Measurements from ENCODE around the gene SAMD9.
"Not testable (repeated sequence)": the region's sequence is repeated elsewhere in the genome, so short reads cannot be mapped to it uniquely, and the experiment has no call there.

The SAMD9 gene

DNA sequence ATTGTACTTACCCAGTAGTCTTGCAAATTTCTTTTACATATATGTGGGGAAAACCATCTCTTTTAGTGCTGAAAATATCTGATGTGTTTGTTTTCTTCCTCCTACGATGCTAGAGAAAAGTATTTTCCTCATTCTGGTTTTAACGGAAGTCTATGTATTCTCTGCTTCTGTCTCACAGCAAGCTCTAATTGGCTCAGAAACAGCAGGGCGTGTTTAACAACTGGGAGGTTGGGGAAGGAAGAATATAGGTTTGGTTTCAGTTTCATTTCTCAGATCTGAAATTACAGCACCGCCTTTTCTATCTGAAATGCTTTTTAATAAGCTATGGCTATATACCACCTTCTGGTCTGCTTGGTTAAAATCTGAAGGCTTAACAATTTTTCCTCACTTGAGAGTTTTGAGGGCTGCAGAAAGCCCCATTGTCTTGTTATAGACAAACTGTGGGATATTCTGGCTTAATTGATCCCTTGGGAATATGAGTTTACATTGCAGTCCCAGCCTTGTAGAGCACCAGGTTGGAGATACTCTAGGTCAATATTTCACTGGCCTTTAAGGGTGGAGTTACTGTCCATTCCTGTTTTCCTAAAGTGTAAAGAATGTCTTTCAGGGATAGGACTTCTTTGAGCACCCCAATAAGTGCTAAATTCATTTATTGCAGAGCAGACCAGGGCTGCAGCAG lies at the start of gene SAMD9:
Gene SAMD9 (minus strand): TSS at position 128 of the 679 bp plus-strand sequence. CDS start 11,882 bp downstream, outside the sequence.
- DNase-seq, result peak; percentile 70

DNA sequence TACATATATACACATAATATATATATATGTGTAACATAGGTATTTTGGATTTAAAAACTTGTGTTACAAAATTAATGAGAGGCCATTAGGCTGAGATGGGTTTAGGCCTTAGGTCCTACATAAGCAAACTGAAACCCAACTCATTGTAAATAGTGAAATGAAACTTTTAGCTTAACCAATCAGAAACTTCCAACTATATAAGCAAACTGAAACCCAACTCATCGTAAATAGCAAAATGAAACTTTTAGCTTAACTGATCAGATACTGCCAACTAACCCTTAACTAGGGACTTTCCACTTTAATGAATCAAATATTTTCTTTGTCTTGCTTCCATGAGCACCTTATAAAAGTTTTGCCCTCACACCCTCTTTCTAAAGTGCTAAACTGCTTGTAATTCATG lies 47.7 kb upstream of the SAMD9 start:
- DNase-seq, result no peak

DNA sequence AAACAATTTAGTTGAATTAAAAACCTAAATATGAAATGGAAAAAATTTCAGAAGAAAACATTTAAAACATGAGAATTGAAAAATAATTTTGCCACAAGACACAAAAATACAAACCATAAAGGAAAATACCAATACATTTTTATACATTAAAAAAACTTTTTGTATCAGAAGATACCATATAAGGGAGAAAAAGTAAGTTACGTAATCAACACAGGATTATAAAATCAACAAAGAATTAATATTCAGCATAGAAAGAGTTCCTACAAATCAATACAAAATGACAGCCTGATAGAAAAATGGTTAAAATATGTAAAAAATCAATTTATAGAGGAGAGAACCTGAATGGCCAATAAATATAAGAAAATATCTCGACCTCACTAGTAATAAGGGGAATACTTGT lies 47.0 kb upstream of the SAMD9 start:
- no peak for DNase-seq

DNA sequence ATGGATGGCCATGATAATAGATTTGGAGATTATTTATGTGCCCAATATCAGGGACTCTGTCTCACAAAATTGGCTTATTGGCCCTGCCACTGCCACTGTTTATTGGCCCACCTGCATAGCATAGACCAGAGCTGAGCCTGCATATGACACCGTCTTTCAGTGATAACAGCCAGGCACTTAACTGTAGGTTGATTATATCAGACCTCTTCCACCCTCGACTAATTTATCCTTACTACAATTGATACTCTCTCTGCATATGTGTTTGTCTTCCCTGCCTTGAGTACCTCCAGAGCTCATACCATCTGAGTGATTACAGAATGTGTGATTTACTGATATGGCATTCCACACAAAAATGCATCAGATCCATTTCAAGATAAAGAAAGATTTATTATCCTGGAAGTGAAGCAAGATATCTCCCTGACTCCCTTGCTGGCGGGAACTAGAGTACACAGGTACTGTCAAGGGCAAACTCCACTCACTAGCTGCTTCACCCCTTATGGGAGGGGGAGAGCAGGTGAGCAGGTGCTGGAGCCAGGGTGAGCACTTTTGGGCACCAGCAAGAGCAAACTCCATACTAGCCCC lies 43.5 kb upstream of the SAMD9 start:
- no peak for DNase-seq

DNA sequence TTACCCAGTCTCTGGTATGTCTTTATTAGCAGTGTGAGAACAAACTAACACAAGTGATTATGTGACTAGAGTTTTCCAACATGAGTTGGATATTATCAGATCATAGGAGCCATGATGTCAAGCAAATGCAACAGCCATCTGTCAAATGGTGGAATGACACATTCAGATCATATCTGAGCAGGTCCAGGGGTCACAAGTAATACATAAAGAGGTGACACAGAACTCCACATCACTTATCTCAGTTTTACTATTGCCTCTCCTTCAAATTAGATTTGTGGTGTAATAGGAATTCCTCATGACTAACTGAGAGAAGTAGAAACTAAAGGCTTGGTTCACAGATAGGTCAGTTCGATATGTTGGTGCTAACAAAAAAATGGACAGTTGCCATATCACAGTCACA lies 42.6 kb upstream of the SAMD9 start:
- DNase-seq, result no peak

DNA sequence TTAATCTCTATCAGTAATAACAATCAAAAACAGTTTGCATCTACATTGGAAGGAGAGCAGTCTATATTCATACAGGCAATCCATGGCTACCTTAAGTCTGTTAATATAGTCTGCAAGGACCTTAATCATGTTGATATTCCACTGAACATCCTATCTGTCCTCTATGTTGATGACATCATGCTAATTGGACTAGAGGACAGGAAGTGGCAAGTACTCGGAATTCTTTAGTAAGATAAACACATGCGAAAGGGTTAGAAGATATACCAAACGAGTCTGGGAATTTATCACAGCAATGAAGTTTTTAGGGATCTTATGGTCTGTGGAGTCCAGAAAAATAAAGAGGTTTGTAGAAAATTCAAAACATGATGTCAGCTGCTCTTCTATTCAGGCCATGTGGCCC lies 41.7 kb upstream of the SAMD9 start:
- DNase-seq, result no peak

DNA sequence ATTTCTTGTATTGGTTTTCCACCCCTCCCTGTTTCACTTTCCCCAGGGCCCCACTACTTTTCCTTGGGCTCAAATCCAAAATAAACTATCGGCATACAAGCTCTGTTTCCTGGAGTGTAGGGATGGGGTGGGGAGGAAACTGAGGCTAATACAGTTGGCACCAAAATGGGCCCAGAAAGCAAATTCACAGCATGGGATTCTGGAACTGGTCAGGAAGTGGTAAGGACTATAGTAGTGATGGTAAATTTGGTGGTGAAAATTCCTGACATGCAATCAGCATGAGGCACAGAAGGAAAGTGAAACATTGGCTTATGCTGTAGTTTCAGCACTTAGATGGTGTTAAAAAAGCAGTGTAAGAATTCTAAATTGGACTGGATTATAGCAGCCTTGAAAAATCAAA lies 39.1 kb upstream of the SAMD9 start:
- DNase-seq, result no peak

DNA sequence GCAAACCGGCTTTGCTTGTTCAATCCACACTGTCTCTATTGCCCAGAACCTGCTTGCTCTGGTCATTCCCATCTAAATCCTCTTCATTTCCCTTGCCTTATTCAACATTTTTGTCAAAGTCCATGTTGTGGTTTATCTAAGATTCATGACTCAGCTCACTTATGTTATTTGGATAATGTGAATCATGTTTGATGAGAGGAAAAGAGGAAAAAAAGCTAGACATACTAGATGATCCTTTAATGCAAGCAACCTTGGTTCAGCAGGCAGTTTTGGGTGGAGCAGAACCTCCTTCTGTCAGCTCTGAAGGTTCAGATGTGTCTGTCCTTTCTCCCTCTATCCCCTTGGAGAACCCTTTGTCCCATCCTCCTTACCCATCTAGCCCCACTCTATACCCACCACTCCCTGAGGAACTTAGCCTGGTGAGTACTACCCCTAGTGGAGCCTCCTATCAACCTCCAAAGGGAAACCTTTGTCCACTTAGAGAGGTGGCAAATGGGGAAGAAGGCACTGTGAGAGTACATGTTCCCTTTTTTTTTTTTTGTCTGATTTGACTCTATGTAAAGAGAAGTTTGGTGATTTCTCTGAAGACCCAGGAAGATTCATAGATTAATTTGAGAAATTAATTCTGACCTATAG lies 32.5 kb upstream of the SAMD9 start:
- no peak for DNase-seq

DNA sequence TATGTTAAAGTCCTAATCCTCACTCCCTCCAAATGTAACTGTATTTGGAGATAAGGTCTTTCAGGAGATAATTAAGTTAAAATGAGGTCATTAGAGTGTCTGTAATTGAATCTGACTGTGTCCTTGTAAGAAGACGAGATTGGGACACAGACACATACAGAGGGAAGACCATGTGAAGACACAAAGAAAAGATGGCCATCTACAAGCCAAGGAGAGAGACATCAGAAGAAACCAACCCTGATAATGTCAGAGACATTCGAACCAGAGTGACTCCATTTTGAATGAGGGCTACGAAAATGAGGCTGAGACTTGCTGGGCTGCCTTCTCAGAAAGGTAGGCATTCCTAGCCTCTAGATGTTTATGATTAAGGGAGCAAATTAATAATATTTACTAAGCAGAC lies 30.9 kb upstream of the SAMD9 start:
- no peak for DNase-seq

DNA sequence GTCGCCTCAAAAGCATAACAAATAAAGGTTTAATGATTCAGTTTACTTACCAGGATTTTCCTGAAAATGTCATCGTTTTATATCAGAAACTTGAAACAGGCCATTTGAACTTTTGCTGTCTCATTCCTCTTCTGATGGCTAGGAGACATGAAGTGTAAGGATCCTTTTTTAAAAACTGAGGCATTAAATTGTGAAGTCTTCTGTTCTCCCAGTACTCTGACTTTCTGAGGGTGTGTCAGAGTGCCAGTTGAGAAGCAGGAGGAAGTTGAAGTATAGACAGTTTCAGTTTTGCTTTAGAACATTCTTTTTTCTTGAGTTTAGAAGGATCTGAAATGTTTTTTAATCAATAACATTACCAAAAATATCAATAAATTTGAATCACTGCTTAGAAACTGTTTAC lies 30.4 kb upstream of the SAMD9 start, which contains the start of gene SAMD9L:
Gene SAMD9L (minus strand): TSS at position 242 of the 400 bp plus-strand sequence. CDS start 12,414 bp downstream, outside the sequence.
- DNase-seq, result peak; percentile 22

DNA sequence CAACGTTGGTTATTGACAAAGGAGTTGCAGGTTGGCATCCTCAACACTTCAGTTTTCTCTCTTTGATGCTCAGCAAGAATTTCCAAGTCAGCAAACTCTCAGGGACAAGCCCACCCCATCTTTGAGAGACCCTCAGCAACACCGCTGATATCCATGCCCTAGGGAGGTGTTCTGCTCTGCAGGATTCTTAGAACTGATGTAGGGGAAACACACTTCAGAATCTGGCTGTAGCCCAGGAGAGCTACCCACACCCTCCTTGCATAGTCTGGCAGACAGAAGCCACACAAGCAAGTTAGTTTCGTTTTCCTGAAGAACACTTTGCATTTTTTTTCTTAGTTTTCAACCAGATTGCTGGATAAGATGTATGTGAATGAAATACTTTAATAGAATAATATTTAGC lies 29.6 kb upstream of the SAMD9 start:
- peak; percentile 43 for DNase-seq

DNA sequence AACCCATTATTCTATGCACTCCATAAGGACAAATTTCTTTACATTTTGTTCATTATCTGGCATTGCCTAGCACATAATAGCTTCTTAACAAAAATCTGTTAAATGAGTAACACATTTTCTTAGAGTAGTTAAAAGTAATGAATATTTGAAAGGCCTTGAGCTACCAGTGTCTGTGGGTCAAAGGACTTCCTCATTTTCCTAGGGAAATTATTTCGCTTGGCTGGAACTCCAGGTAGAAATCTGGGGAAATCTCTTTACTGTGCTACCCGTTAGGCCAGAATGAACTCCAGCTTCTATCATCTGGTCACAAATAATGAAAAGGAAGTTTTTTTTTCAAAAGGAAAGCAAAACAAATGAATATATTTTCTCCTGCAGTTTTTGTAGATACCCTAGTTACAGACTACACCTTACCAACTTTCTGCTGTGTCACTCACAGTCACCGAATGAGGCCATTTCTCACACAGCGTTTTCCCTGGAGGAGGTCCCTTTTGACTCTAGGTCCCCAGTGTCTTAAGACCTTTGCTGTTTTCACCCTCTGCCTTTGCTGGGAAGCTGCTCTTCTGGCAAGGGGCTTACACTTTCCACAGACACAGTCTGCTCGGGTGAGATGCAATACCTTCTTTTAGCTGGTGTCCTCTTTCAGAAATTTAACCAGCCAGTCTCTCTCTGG lies 28.8 kb upstream of the SAMD9 start:
- DNase-seq, result peak; percentile 18

DNA sequence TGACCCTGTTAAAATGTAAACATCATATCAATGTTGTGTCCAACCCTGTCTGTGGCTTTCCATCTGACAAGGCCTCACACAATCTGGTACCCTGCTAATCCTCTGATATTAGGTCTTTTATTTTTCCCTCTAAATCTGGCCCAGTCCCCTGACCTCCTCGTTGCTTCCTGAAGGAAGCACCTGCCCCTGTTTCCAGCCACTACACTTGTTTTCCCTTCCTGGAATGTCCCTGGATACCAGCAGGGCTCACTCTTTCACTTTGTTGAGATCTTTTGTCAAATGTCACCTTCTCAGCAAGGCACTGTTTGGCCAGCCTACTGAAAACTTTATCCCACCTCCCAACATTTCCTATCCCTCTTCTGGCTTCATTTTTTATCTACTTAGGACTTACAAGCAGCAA lies 28.3 kb upstream of the SAMD9 start:
- no peak for DNase-seq

DNA sequence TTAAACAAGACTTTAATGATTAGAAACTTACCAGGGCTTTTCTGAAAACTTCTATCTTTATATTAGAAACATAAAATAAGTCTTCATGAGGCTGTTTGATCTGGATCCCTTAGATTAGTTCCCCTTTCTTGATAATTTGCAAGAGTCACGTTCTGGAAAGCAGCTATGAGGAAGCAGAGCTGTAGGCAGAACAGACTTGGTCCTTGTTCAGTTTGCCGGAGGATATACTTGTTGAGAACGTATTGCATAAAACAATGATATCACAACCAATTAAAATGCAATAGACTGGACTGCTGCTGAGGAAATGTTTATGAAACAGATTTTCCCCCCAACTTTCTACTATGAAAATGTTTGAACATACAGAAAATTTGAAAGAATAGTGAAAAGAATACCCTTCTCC lies 27.6 kb upstream of the SAMD9 start:
- DNase-seq, result no peak

DNA sequence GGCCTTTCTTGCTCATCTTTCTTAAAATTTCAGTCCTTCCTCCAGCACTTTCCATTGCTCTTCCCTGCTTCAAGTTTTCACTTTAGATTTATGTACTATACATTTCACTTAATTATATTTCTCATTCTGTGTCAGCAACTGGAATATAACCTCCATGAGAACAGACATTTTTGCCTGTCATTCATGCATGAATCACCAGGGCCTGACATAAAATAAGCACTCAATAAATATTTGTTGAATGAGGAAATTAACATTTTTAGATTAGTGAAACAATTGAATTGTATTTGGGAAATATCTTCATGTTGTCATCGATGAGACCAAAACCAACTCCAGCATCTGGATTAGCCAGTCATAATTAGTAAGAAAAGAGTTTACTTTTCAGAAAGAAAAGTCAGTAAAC lies 24.3 kb upstream of the SAMD9 start:
- no peak for DNase-seq

DNA sequence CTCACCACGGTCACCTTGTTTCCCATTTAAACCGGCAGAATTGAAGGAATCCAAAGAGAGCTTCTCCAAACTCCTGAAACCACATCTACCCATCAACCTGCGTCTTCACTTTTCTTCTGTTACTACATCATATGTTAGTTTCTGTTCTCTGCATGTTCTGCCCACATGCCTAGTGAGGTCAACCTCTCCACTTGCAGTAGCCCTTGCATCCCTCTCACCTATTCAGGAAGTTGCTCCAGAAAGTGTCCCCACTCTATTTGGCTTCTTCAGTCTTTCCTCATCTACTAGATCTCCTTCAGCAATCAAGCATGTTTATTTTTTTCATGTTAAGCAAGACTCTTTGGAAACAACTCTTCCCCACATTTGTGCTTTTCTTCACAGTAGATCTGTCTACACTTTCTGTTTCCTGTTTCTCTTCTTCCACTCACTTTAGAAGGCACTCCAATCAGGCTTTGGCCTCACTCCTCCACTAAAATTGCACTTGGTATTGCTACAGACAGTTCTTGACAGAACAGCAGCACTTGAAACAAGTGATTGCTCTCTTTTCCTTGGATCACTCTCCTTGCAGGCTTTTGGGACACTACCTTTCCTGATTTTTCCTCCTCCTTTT lies 22.9 kb upstream of the SAMD9 start:
- DNase-seq, result no peak

DNA sequence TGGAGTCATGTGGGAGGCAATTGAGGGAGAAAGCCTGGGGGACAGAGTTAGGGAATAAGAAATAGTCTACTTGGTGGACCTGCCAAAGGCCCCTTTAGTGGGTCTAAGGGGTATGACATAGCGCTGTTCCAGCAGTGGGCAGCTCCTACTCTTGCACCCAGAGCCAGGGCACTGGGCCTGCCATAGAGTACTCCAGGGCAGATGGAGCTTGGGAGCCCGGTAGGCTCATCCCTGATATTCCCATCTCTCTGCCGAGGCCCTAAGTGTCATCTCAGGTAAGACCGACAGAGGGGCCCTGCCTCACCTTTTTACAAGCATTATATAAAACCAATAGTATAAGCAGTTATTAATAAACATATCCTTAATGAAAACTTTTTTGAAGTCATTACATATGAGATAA lies 20.8 kb upstream of the SAMD9 start:
- DNase-seq, result no peak

DNA sequence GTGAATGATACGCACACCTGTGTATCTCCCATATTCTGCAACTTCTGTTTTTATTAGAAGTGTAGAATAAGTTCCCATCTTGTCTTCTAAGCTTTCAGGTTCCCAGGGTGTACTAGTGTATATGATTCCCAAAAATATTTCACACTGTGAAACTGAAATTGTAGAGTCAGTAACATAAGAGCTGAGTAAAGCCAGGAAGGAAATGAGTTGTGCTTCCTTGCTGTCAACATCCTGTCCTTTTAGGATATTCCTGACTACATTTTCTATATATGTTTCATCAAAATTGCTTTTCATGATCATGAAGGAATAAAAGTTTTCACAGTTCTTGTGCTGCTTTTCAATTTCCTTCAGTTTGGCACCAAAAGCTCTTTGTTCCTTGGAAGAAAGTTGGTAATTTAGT lies 15.2 kb upstream of the SAMD9 start:
- no peak for DNase-seq

DNA sequence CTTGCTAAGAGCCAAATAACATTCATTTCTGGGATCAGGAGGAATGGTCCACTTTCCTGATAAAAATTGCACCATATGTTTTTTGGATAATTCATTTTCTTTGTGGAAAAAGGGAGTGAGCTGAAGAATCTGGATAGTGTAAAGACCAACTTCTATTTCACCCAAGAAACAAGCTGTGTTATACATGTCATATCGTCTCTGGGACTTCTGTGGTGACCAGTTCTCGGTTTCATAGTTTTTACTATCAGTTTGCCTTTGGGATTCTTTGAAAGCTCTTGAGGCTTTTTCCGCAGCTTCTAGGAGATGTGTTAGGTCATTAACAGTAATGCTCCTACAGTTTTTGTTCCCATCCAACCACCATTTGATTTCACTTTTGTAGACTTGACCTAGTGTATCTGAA lies 14.4 kb upstream of the SAMD9 start:
- DNase-seq, result no peak

DNA sequence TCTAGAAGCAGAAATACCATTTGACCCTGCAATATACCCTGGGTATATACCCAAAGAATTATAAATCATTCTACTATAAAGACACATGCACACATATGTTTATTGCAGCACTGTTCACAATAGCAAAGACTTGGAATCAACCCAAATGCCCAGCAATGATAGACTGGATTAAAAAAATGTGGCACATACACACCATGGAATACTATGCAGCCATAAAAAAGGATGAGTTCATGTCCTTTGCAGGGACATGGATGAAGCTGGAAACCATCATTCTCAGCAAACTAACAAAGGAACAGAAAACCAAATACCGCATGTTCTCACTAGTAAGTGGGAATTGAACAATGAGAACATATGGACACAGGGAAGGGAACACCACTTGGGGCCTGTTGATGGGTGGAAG lies 9.2 kb upstream of the SAMD9 start:
- not testable (repeated sequence) for DNase-seq

DNA sequence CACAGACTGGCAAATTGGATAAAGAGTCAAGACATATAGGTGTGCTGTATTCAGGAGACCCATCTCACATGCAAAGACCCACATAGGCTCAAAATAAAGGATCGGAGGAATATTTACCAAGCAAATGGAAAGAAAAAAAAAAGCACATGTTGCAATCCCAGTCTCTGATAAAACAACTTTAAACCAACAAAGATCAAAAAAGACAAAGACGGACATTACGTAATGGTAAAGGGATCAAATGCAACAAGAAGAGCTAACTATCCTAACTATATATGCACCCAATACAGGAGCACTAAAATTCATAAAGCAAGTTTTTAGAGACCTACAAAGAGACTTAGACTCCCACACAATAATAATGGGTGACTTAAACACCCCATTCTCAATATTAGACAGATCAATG lies 5.8 kb upstream of the SAMD9 start:
- not testable (repeated sequence) for DNase-seq

DNA sequence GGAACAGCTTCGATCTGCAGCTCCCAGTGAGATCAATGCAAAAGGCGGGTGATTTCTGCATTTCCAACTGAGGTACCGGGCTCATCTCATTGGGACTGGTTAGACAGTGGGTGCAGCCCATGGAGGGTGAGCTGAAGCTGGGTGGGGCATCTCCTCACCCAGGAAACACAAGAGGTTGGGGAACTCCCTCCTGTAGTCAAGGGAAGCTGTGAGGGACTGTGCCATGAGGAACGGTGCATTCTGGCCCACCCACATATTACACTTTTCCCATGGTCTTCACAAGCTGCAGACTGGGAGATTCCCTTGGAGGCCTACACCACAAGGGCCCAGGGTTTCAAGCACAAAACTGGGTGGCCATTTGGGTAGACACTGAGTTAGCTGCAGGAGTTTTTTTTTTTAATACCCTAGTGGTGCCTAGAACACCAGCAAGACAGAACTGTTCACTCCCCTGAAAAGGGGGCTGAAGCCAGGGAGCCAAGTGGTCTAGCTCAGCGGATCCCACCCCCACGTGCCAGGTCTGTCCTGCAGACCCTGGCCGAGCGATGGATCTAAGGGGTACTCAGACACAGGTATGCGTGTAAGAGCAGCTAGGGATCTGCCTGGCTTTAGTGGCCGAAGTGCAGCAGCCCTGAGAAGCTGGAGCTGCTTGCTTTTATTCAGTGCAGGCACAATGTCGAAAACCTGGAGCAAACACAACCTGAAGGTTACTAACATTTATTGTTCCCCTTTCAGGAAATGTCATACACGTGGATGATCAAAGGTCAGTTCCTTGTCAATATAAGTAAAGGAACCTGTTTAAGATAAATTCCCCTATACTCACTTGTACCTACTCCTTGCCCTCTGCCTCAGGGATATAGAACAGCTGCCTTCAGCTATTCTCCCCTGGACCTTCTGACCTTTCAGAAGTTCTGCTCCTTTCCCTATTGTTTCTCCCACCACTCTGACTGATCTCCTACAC lies 3.1 kb upstream of the SAMD9 start:
- no peak for DNase-seq

Data from CD4-positive, alpha-beta T cell treated with Interleukin-15 for 1 hour (primary cell).